Breast epithelium (tissue), 4 donors: ENCODE measurements around the gene FGFR1OP2. TPM values are rescaled to one million over a fixed set of nuclear protein-coding genes. Genes with fewer than 3 reads are reported as not detected.

Source experiments
- DNase-seq, 2 donors: peaks; one replicate each; pipeline ENCODE4 v3.0.0-alpha.2; 2019; ENCODE audit warnings: low spot score in 2 of 2
- H3K27ac ChIP-seq, 2 donors: fragments of 200-600 bp; sonication (generic) in 1 of 2; one replicate each; pipeline ENCODE4 v1.5.1; 2016 to 2019; ENCODE audit warnings: mild to moderate bottlenecking in 1 of 2
- H3K27me3 ChIP-seq, 2 donors: fragments of 200-600 bp; sonication (generic) in 1 of 2; one replicate each; pipeline versions ENCODE4 v1.5.1 to v1.6.0; 2017 to 2019; ENCODE audit warnings: control low read depth in 1 of 2, mild to moderate bottlenecking in 1 of 2
- H3K36me3 ChIP-seq: fragments of 200-600 bp; one replicate; pipeline ENCODE4 v1.5.1; 2019
- H3K4me1 ChIP-seq, 2 donors: fragments of 200-600 bp; sonication (generic); one replicate each; pipeline ENCODE4 v1.5.1; 2016 to 2019; ENCODE audit warnings: control low read depth in 1 of 2
- H3K4me3 ChIP-seq, 3 donors: fragments of 200-600 bp; sonication (generic); 1 replicate in 2 of 3; 2 replicates in 1 of 3; pipeline ENCODE4 v1.5.1; 2016 to 2019; ENCODE audit warnings: mild to moderate bottlenecking in 3 of 3, moderate library complexity in 2 of 3
- H3K9me3 ChIP-seq, 2 donors: fragments of 200-600 bp; sonication (generic) in 1 of 2; one replicate each; pipeline ENCODE4 v1.5.1; 2016 to 2019; ENCODE audit warnings: control low read depth in 1 of 2
- POLR2A ChIP-seq: fragments of 450-650 bp; IDR thresholded peaks from one replicate; pipeline ENCODE4 v1.6.1; 2016; ENCODE audit warnings: antibody characterized with exemption, mild to moderate bottlenecking, moderate library complexity
- POLR2AphosphoS5 ChIP-seq, 3 donors: sonication (generic); formaldehyde crosslinking; IDR thresholded peaks; one replicate each; pipeline ENCODE4 v1.6.1; 2017; ENCODE audit warnings: antibody characterized with exemption in 3 of 3
- intact Hi-C: fragments of 100-400 bp; cut with DNase I; formaldehyde crosslinking; loops from one replicate; pipeline ENCODE4 v1.15.1; 2023; ENCODE audit warnings: low total_unique reads
- total RNA-seq, 3 donors: library from RNA; depleted of rRNA; stranded (reverse); fragments of >200 nt; gene quantifications; one replicate each; pipeline ENCODE4 v1.1.0, GENCODE V29; 2016
- TF ChIP-seq, protein P1 (sequence below), 3 donors: fragments of 450-650 bp; IDR thresholded peaks; one replicate each; pipeline ENCODE4 v1.5.1; 2016 to 2017; ENCODE audit warnings: antibody characterized with exemption in 3 of 3, mild to moderate bottlenecking in 3 of 3, moderate library complexity in 3 of 3

The FGFR1OP2 gene
- total RNA-seq, 3 donors from 2014 or later, result 87.8 to 111 (median 92.5) TPM

DNA sequence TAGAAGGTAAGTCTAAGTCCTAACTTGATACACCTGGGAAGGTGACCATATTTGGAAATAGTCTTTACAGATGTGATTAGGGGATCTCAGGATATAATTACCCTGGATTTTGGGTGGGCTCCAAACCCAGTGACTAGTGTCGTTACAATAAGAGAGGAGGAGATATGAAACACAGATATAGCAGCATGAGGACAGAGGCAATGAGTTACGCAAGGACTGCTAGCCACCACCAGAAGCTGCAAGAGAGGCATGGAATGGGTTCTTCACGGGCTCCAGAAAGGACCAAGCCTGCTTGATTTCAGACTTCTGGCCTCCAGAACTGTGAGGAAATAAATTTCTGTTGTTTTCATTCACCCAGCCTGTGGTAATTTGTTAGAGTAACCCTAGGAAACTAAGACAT is 28.6 kb downstream of the FGFR1OP2 start:
- Histone ChIP-seq H3K9me3 (no peaks in the 10 kb centered on the region), H3K4me3 (no peak overlapping the region), H3K36me3 (no peaks in the 10 kb centered on the region), H3K27me3 (no peaks in the 10 kb centered on the region), H3K4me1 (no peaks in the 10 kb centered on the region), H3K27ac (no peak overlapping the region)
- TF ChIP-seq POLR2A (no peak), POLR2AphosphoS5 (IDR thresholded peaks at IDR 0.05) (no peak)
- TF ChIP-seq, protein P1, sequence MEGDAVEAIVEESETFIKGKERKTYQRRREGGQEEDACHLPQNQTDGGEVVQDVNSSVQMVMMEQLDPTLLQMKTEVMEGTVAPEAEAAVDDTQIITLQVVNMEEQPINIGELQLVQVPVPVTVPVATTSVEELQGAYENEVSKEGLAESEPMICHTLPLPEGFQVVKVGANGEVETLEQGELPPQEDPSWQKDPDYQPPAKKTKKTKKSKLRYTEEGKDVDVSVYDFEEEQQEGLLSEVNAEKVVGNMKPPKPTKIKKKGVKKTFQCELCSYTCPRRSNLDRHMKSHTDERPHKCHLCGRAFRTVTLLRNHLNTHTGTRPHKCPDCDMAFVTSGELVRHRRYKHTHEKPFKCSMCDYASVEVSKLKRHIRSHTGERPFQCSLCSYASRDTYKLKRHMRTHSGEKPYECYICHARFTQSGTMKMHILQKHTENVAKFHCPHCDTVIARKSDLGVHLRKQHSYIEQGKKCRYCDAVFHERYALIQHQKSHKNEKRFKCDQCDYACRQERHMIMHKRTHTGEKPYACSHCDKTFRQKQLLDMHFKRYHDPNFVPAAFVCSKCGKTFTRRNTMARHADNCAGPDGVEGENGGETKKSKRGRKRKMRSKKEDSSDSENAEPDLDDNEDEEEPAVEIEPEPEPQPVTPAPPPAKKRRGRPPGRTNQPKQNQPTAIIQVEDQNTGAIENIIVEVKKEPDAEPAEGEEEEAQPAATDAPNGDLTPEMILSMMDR (IDR thresholded peaks at IDR 0.05), result no peak
- DNase-seq, result no peak
- intact Hi-C loops, result no loop called here

DNA sequence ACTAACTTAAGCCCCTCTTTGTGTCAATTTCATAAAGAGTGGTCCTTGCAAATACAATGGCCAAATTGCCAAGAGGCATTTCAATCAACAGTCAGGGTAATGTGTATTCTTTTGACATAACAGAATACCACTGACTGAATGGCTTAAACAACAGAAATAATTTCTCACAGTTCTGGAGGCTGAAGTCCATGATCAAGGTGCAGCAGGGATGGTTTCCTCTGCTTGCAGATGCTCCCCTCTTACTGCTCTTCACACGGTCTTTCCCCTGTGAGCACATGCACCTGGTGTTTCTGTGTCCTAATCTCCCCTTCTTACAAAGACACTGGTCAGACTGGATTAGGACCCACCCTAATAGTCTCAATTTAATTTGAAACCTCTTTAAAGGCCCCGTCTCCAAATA is 31.9 kb downstream of the FGFR1OP2 start:
- no peaks in the 10 kb centered on the region for H3K27me3 ChIP-seq
- H3K4me3 ChIP-seq, result no peak overlapping the region
- H3K36me3 ChIP-seq, result no peaks in the 10 kb centered on the region
- intact Hi-C loops, result no loop called here
- H3K4me1 ChIP-seq, result no peaks in the 10 kb centered on the region
- H3K9me3 ChIP-seq, result no peaks in the 10 kb centered on the region
- no peak for DNase-seq
- H3K27ac ChIP-seq, result no peak overlapping the region
- TF ChIP-seq POLR2A (no peak), POLR2AphosphoS5 (IDR thresholded peaks at IDR 0.05) (no peak)
- TF ChIP-seq, protein P1 (IDR thresholded peaks at IDR 0.05), result no peak

DNA sequence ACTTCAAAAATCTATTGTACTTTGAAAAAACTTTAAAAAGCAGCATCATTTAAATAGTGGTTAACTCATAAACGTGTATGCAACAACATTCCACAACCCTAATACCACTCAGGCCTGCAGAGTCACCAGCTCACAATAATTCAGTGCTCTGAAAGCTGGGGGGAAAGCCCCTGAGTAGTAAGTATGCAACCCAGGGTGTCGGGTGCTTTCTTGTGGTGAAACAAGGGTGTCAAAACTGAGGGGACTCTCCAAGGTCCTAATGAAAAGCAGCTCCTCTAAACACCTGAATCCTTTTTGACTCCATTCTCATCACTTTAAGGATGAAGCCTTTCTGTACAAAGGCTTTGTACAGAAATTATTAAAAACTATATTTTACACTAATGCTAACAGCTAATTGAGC is 33.7 kb downstream of the FGFR1OP2 start:
- Histone ChIP-seq H3K4me1 (no peaks in the 10 kb centered on the region), H3K4me3 (no peak overlapping the region), H3K9me3 (no peaks in the 10 kb centered on the region), H3K36me3 (peaks cover 5% of the 10 kb centered on the region), H3K27me3 (no peaks in the 10 kb centered on the region), H3K27ac (no peak overlapping the region)
- no peak for DNase-seq
- intact Hi-C loops, result no loop called here
- TF ChIP-seq POLR2A (no peak), POLR2AphosphoS5 (IDR thresholded peaks at IDR 0.05) (no peak)
- TF ChIP-seq, protein P1 (IDR thresholded peaks at IDR 0.05), result no peak

DNA sequence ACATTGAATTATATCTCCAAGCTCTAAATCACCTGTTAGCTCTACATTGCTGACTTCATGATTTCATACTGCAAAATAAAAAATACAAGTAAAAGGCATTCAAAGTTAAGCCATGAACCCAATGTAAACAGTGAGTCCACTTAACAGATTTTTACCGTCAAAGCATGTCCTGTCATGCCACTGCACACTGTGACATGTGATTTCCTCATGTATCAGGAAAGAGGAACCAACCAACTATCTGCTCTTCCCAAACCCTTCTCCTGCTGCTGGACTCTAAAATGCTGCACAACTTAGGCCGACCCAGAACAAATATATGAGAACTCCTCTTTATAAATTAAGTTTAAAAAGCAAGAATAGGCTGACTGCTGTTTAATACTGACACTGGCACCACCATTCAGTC is 38.4 kb downstream of the FGFR1OP2 start:
- DNase-seq, result no peak
- H3K9me3 ChIP-seq, result no peaks in the 10 kb centered on the region
- no peaks in the 10 kb centered on the region for H3K4me1 ChIP-seq
- intact Hi-C loops, result no loop called here
- no peak for TF ChIP-seq POLR2A
- no peak for TF ChIP-seq POLR2AphosphoS5 (IDR thresholded peaks at IDR 0.05)
- TF ChIP-seq, protein P1 (IDR thresholded peaks at IDR 0.05), result no peak
- no peaks in the 10 kb centered on the region for H3K27me3 ChIP-seq
- peaks cover 5% of the 10 kb centered on the region for H3K36me3 ChIP-seq
- H3K27ac ChIP-seq, result no peak overlapping the region
- H3K4me3 ChIP-seq, result no peak overlapping the region

DNA sequence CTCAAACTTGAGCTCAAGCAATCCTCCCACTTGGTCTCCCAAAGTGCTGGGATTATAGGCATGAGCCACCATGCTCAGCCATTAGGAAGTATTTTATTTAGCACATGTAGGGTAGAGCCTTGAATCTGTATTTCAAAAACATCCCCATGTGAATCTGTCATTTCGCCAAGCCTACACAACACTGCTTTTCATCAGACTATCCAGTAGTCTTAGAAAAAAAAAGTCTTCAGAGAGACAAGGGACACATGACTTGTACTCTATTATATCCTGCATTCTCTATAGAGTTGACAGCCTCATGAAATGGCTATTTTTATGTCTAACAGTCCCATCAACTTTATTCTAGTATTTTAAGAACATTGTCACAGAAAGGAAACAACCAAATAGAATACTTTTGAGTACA is 40.5 kb downstream of the FGFR1OP2 start:
- H3K9me3 ChIP-seq, result no peaks in the 10 kb centered on the region
- H3K27ac ChIP-seq, result no peak overlapping the region
- no peak overlapping the region for H3K4me3 ChIP-seq
- peaks cover 5% of the 10 kb centered on the region for H3K36me3 ChIP-seq
- H3K4me1 ChIP-seq, result no peaks in the 10 kb centered on the region
- H3K27me3 ChIP-seq, result no peaks in the 10 kb centered on the region
- intact Hi-C loops, result no loop called here
- no peak for TF ChIP-seq POLR2AphosphoS5 (IDR thresholded peaks at IDR 0.05)
- DNase-seq, result no peak

DNA sequence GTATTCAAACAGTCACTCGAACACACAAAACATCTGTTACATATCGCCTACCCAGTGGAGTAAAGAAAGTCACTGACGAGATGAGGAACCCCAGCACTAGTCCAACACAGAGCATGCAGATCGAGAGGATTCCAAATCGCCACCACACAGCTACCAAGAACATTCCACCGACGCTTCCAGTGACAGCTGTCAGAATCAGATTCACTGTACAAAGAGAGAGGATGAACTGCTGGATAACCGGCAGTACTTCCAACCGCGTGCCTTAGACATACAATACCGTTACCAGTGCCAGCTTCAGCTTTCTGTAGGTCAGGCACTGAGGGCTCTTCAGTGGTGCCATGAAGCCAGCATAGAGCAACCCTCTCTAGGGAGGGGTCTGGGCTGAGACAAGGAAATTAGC is 41.5 kb downstream of the FGFR1OP2 start:
- no peak for DNase-seq
- Histone ChIP-seq H3K36me3 (peaks cover 5% of the 10 kb centered on the region), H3K9me3 (no peaks in the 10 kb centered on the region), H3K27ac (no peak overlapping the region), H3K4me3 (no peak overlapping the region), H3K4me1 (no peaks in the 10 kb centered on the region), H3K27me3 (no peaks in the 10 kb centered on the region)
- intact Hi-C loops, result no loop called here
- TF ChIP-seq POLR2AphosphoS5 (IDR thresholded peaks at IDR 0.05) (no peak), POLR2A (no peak)
- TF ChIP-seq, protein P1 (IDR thresholded peaks at IDR 0.05), result no peak
